CD4-positive, alpha-beta memory T cell (primary cell): ENCODE measurements around the gene GRM4. TPM values are rescaled to one million over a fixed set of nuclear protein-coding genes. Genes with fewer than 3 reads are reported as not detected.

Experiments used
- CTCF ChIA-PET: fragments of 350-600 bp; sonication (Branson Sonifier 250); formaldehyde crosslinking; loops from one replicate; lab custom pipeline; 2021; ENCODE audit warnings: inconsistent platforms; ENCODE audit not compliant: partially characterized antibody; lab: Charles Lee
- POLR2A ChIA-PET: fragments of 350-600 bp; sonication (Branson Sonifier 250); formaldehyde crosslinking; loops from one replicate; lab custom pipeline; 2021; ENCODE audit not compliant: partially characterized antibody; lab: Charles Lee
- DNase-seq, 5 donors: peaks; one replicate each; pipeline versions ENCODE4 v3.0.0 to v3.0.0-alpha.2; 2020 to 2022; ENCODE audit warnings: mixed read lengths in 1 of 5
- H3K27ac ChIP-seq: one replicate; pipeline ENCODE4 v1.7.0; 2013; ENCODE audit warnings: low read depth, low read length
- H3K27me3 ChIP-seq: 2 replicates; pipeline ENCODE4 v1.7.0; 2013; ENCODE audit warnings: mild to moderate bottlenecking, low read length, moderate library complexity; ENCODE audit not compliant: insufficient read depth
- H3K36me3 ChIP-seq: 2 replicates; pipeline ENCODE4 v1.7.0; 2013; ENCODE audit warnings: mild to moderate bottlenecking, low read length, moderate library complexity; ENCODE audit not compliant: insufficient read depth
- H3K4me1 ChIP-seq: 2 replicates; pipeline ENCODE4 v1.7.0; 2013; ENCODE audit warnings: mild to moderate bottlenecking, low read length, moderate library complexity; ENCODE audit not compliant: insufficient read depth
- H3K4me3 ChIP-seq, 2 donors: one replicate each; pipeline ENCODE4 v1.7.0; 2013; ENCODE audit warnings: low read length in 2 of 2, mild to moderate bottlenecking in 1 of 2
- H3K9me3 ChIP-seq, 2 donors: one replicate each; pipeline ENCODE4 v1.7.0; 2013; ENCODE audit warnings: low read length in 2 of 2, control low read depth in 1 of 2; ENCODE audit not compliant: control insufficient read depth in 1 of 2
- H3K27ac Mint-ChIP-seq, 7 donors: one replicate each; pipeline ENCODE4 v1.8.0; 2020 to 2021; ENCODE audit warnings: mixed read lengths in 7 of 7, mild to moderate bottlenecking in 6 of 7, inconsistent platforms in 3 of 7, moderate library complexity in 3 of 7
- H3K27me3 Mint-ChIP-seq, 2 donors: one replicate each; pipeline ENCODE4 v1.8.0; 2020 to 2021; ENCODE audit warnings: mixed read lengths in 2 of 2
- H3K36me3 Mint-ChIP-seq, 2 donors: one replicate each; pipeline ENCODE4 v1.8.0; 2020 to 2021; ENCODE audit warnings: mixed read lengths in 2 of 2, inconsistent platforms in 1 of 2, mild to moderate bottlenecking in 1 of 2
- H3K4me1 Mint-ChIP-seq, 4 donors: one replicate each; pipeline ENCODE4 v1.8.0; 2020 to 2021; ENCODE audit warnings: mixed read lengths in 4 of 4, mild to moderate bottlenecking in 1 of 4
- H3K4me3 Mint-ChIP-seq, 8 donors: one replicate each; pipeline ENCODE4 v1.8.0; 2020 to 2021; ENCODE audit warnings: mixed read lengths in 8 of 8, mild to moderate bottlenecking in 7 of 8, moderate library complexity in 6 of 8, inconsistent platforms in 3 of 8
- H3K9me3 Mint-ChIP-seq, 8 donors: one replicate each; pipeline ENCODE4 v1.8.0; 2020 to 2021; ENCODE audit warnings: mixed read lengths in 8 of 8, mild to moderate bottlenecking in 5 of 8, inconsistent platforms in 3 of 8, moderate library complexity in 1 of 8
- intact Hi-C: fragments of 100-400 bp; cut with micrococcal nuclease; formaldehyde crosslinking; loops from one replicate; pipeline ENCODE4 v1.15.1; 2023
- polyA plus RNA-seq, 2 donors: library from polyadenylated mRNA; unstranded; fragments of 300-500 nt; fragmentation: Illumina TruSeq; gene quantifications; one replicate each; pipeline ENCODE4 v1.2.3, GENCODE V29; 2021
- total RNA-seq, 2 experiments: library from RNA; stranded (reverse); gene quantifications; one replicate each; pipeline ENCODE4 v1.2.3, GENCODE V29; 2021

Gene GRM4
- total and polyA plus RNA-seq, 4 experiments from 2014 or later, result 0.09 TPM; not detected in 3

GRCh38 chr6:34061348-34061747 is 84.5 kb downstream of the GRM4 start:
- Mint-ChIP-seq H3K4me1 (no peaks in the 10 kb centered on the region), H3K27me3 (peaks cover 9 to 13% of the 10 kb centered on the region in 2 donors), H3K27ac (no peak overlapping the region), H3K36me3 (no peaks in the 10 kb centered on the region), H3K4me3 (no peak overlapping the region), H3K9me3 (peaks cover 0 to 4% (median 0%) of the 10 kb centered on the region in 8 donors)
- Histone ChIP-seq H3K27ac (no peak overlapping the region), H3K4me3 (no peak overlapping the region), H3K27me3 (no peaks in the 10 kb centered on the region), H3K36me3 (no peaks in the 10 kb centered on the region), H3K9me3 (no peaks in the 10 kb centered on the region), H3K4me1 (no peaks in the 10 kb centered on the region)
- no peak for DNase-seq
- intact Hi-C loops, result no loop called here
- ChIA-PET POLR2A (no interaction called here), CTCF (interaction anchor here (0.9 kb wide), 1 partner anchor 291 kb away, joined by 4 read pairs; no protein-coding TSS in a partner anchor)

DNA sequence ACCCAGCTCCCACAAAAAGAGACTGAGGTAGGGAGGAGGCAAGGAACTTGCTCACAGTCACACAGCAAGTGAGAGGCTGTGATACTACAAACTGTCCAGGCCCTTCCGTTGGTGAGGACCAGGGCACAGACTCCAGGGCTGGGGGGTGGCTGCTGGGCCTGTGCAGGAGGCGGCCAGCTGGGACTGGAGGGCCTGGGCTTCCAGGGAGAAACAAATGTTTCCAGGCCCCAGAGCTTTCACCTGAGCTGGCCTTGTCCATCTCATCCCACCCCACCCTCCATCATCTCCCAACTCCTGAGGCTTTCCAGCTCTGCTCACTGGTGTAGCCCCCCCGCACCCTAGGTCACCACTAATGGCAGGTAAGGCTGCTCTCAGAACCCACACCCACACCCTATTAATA is 86.0 kb downstream of the GRM4 start:
- POLR2A ChIA-PET, result no interaction called here
- H3K27ac Mint-ChIP-seq, result no peak overlapping the region

DNA sequence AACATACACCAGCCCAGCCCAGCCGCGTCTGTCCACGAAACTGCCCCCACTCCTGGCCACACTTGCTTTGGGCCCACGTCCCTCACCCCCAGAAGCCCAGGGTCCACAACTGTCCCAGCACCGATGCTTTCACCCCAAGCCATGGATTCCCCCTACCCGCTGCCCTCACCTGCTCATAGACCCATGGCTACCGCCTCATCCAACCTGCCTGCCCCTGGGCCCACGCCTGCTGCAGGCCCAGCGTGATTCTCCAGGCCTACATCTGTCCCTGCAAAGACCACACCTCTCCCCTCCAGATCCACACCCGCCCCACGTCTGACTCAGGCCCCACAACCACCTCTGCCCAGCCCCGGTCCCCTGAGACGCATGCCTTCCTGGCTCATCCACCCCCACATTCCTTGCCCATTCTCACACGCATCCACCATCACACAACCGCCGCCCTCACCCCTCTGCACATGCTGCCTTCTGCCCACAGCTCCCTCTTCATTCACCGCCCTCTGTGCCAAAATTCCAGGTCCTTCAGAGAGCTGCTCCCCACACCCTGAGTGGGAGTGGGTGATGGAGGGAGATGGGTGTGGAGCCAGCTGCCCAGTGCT is 86.7 kb downstream of the GRM4 start:
- Histone ChIP-seq H3K36me3 (no peaks in the 10 kb centered on the region), H3K27ac (no peak overlapping the region), H3K9me3 (no peaks in the 10 kb centered on the region), H3K27me3 (no peaks in the 10 kb centered on the region), H3K4me1 (no peaks in the 10 kb centered on the region), H3K4me3 (no peak overlapping the region)
- Mint-ChIP-seq H3K36me3 (no peaks in the 10 kb centered on the region), H3K9me3 (peaks cover 0 to 2% (median 0%) of the 10 kb centered on the region in 8 donors), H3K4me3 (no peak overlapping the region), H3K4me1 (peaks cover 0 to 5% (median 4%) of the 10 kb centered on the region in 4 donors), H3K27ac (no peak overlapping the region), H3K27me3 (peaks cover 4 to 12% of the 10 kb centered on the region in 2 donors)
- POLR2A ChIA-PET, result no interaction called here
- CTCF ChIA-PET, result no interaction called here
- DNase-seq, result no peak
- intact Hi-C loops, result no loop called here

More for the DNA sequence above, 86.0 kb downstream of the GRM4 start:
- H3K9me3 ChIP-seq, result no peaks in the 10 kb centered on the region
- no peak for DNase-seq
- H3K4me3 ChIP-seq, result no peak overlapping the region
- no peaks in the 10 kb centered on the region for H3K36me3 Mint-ChIP-seq
- H3K27me3 ChIP-seq, result no peaks in the 10 kb centered on the region
- H3K9me3 Mint-ChIP-seq, result peaks cover 0 to 2% (median 0%) of the 10 kb centered on the region in 8 donors
- CTCF ChIA-PET, result no interaction called here
- H3K4me1 Mint-ChIP-seq, result peaks cover 0 to 5% (median 4%) of the 10 kb centered on the region in 4 donors
- no peaks in the 10 kb centered on the region for H3K4me1 ChIP-seq
- H3K27me3 Mint-ChIP-seq, result peaks cover 4 to 11% of the 10 kb centered on the region in 2 donors
- no peak overlapping the region for H3K4me3 Mint-ChIP-seq
- H3K27ac ChIP-seq, result no peak overlapping the region
- no peaks in the 10 kb centered on the region for H3K36me3 ChIP-seq
- intact Hi-C loops, result no loop called here

DNA sequence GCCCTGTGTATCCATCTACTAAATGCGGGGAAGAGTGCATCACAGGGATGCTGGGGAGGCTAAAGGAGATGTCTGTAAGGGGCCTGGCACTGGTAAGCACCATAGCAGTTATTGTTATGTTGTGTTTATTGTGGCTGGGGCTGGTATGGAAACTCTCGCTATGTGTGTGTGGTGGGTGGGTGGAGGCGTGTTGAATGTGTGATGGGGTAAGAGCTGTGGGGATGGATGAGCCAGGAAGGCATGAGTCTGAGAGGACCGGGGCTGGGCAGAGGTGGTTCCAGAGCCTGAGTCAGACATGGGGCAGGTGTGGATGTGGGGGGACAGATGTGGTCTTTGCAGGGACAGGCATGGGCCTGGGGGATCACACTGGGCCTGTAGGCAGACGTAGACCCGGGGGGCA is 88.1 kb downstream of the GRM4 start:
- POLR2A ChIA-PET, result no interaction called here
- peaks cover 0 to 5% (median 4%) of the 10 kb centered on the region in 4 donors for H3K4me1 Mint-ChIP-seq
- H3K36me3 ChIP-seq, result no peaks in the 10 kb centered on the region
- no peak for DNase-seq
- peaks cover 2 to 6% of the 10 kb centered on the region in 2 donors for H3K27me3 Mint-ChIP-seq
- no peaks in the 10 kb centered on the region for H3K9me3 ChIP-seq
- H3K27ac Mint-ChIP-seq, result no peak overlapping the region
- H3K36me3 Mint-ChIP-seq, result no peaks in the 10 kb centered on the region
- H3K4me3 Mint-ChIP-seq, result no peak overlapping the region
- CTCF ChIA-PET, result no interaction called here
- peaks cover 0 to 1% (median 0%) of the 10 kb centered on the region in 8 donors for H3K9me3 Mint-ChIP-seq
- intact Hi-C loops, result no loop called here
- no peak overlapping the region for H3K4me3 ChIP-seq
- no peaks in the 10 kb centered on the region for H3K27me3 ChIP-seq
- no peak overlapping the region for H3K27ac ChIP-seq
- H3K4me1 ChIP-seq, result no peaks in the 10 kb centered on the region

DNA sequence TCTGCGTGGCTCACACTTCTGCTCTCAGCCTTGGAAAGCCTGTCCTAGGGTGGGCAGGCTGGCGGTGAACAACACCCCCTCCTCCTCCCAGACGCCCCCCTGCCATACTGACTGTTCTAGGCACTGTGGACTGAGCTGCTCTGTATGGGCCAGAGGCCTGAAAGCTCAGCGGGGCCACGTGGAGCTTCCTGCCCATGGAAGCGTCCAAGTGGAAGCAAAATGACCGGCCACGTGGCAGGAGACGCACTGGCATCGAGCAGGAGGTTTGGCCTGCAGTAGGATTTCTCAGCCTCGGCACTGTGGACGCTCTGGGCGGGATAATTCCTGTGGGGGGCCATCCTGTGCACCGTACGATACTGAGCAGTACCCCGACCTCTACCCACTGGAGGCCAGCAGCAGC is 88.7 kb downstream of the GRM4 start:
- Mint-ChIP-seq H3K9me3 (no peaks in the 10 kb centered on the region), H3K4me1 (peaks cover 0 to 5% (median 4%) of the 10 kb centered on the region in 4 donors), H3K36me3 (no peaks in the 10 kb centered on the region), H3K27ac (no peak overlapping the region), H3K4me3 (no peak overlapping the region), H3K27me3 (peaks cover 2 to 9% of the 10 kb centered on the region in 2 donors)
- intact Hi-C loops, result no loop called here
- Histone ChIP-seq H3K4me1 (no peaks in the 10 kb centered on the region), H3K27me3 (no peaks in the 10 kb centered on the region), H3K36me3 (no peaks in the 10 kb centered on the region), H3K4me3 (no peak overlapping the region), H3K9me3 (no peaks in the 10 kb centered on the region), H3K27ac (no peak overlapping the region)
- ChIA-PET CTCF (no interaction called here), POLR2A (no interaction called here)
- no peak for DNase-seq

DNA sequence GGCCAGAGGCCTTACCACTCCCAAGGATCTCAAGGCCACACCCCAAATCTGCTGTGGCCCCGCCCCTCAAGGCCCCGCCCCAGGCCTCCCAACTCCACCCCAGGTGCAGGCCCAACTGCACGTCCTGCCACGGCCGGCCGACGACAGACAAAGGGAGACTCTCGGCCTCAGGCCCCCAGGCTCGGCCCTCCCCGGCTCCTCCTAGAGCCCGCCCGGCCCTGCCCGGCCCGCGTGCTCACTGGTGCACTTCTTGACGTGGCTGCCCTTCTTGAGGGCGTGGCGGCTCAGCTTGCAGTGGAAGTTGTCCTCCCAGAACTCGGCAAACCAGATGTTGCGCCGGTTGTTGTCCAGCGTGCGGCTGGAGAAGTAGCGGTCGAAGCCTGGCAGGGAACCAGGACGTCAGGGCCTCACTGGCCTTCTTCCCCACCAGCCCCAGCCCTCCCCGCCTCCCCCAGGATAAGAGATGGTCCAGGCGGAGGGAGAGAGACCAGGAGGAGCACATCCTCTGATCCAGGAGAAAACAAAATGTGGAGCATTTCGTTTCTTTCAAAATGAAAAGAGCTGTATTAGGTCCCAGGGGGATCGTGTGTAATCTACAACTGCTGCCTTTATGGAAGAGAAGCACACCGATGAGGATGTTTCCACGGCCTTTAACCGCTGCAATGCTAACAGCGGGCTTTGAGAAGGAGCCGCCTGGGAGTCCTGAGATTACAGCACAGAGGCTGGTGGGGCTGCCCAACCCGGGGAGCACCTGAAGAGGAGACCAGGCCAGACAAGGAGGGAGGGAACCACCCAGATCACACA is 89.4 kb downstream of the GRM4 start:
- intact Hi-C loops, result no loop called here
- Mint-ChIP-seq H3K27ac (no peak overlapping the region), H3K4me1 (peaks cover 0 to 5% (median 4%) of the 10 kb centered on the region in 4 donors), H3K9me3 (no peaks in the 10 kb centered on the region), H3K27me3 (peaks cover 2 to 10% of the 10 kb centered on the region in 2 donors), H3K36me3 (no peaks in the 10 kb centered on the region), H3K4me3 (no peak overlapping the region)
- Histone ChIP-seq H3K27me3 (no peaks in the 10 kb centered on the region), H3K36me3 (no peaks in the 10 kb centered on the region), H3K27ac (no peak overlapping the region), H3K4me1 (no peaks in the 10 kb centered on the region), H3K9me3 (no peaks in the 10 kb centered on the region), H3K4me3 (no peak overlapping the region)
- no peak for DNase-seq
- ChIA-PET POLR2A (no interaction called here), CTCF (no interaction called here)

GRCh38 chr6:34055223-34055933 is 90.5 kb downstream of the GRM4 start:
- H3K4me1 Mint-ChIP-seq, result peaks cover 0 to 5% (median 4%) of the 10 kb centered on the region in 4 donors
- intact Hi-C loops, result no loop called here
- no peak overlapping the region for H3K4me3 Mint-ChIP-seq
- Histone ChIP-seq H3K9me3 (no peaks in the 10 kb centered on the region), H3K27me3 (no peaks in the 10 kb centered on the region), H3K36me3 (no peaks in the 10 kb centered on the region), H3K4me1 (no peaks in the 10 kb centered on the region), H3K27ac (no peak overlapping the region), H3K4me3 (no peak overlapping the region)
- peaks cover 2 to 10% of the 10 kb centered on the region in 2 donors for H3K27me3 Mint-ChIP-seq
- CTCF ChIA-PET, result interaction anchor here (0.6 to 2.5 kb wide), 20 partner anchors 8 to 554 kb away, joined by 3 to 38 read pairs (median 4); no protein-coding TSS in a partner anchor
- peak; percentile 43 to 50 (median 46) for DNase-seq
- H3K27ac Mint-ChIP-seq, result no peak overlapping the region
- no peaks in the 10 kb centered on the region for H3K9me3 Mint-ChIP-seq
- H3K36me3 Mint-ChIP-seq, result no peaks in the 10 kb centered on the region
- POLR2A ChIA-PET, result no interaction called here
